ENCODE measurements around the gene NUDT8. TPM values are rescaled to one million over a fixed set of nuclear protein-coding genes. Genes with fewer than 3 reads are reported as not detected.
A peak's percentile ranks its signal among the peaks of the same experiment; 100 is the strongest.
"Not testable (repeated sequence)": the region's sequence is repeated elsewhere in the genome, so short reads cannot be mapped to it uniquely, and the experiment has no call there.

The NUDT8 gene
- total RNA-seq, 2 experiments from 2014 or later = 10.9 to 12.4 TPM

DNA sequence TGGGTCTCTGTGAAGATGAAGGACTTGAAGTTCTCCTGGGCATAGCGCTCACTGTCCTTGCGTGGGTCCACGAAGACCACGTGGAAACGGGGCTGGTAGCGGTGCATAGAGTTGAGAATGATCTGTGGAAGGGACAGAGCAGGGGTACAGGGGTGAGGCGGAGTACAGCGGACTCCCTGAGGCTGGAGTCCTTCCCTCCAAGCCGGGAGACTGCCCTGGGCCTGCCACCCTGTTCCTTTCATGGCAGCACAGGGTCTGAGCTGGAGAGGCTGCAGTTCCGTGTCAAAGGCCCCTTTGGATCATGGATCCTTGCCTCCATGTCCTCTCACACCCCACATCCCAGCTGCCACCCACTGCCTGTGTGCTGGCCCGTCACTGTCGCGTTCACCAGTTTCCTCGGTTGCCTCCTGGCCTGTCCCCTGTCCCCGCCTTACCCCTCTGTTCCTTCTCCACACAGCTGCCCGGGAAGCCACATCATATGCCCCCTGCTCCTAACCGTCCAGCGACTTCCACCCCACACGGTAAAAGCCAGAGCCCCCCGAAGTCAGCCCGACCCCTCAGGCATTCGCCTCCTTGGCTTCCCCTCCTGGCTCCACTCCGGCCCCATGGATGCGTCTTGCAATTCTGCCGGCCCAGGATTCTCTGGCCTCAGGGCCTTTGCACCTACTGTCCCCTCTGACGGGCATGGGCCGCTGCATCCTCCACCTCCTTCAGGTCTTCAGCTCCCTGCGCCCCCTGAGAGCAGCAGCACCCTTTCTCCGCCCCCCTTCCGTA is 3.4 kb upstream of the NUDT8 start:
- POLR2A ChIA-PET = interaction anchor here (1.1 kb wide), 1 partner anchor 16 kb away, joined by 3 read pairs; no protein-coding TSS in a partner anchor
- H3K27ac Mint-ChIP-seq = no peak overlapping the region

DNA sequence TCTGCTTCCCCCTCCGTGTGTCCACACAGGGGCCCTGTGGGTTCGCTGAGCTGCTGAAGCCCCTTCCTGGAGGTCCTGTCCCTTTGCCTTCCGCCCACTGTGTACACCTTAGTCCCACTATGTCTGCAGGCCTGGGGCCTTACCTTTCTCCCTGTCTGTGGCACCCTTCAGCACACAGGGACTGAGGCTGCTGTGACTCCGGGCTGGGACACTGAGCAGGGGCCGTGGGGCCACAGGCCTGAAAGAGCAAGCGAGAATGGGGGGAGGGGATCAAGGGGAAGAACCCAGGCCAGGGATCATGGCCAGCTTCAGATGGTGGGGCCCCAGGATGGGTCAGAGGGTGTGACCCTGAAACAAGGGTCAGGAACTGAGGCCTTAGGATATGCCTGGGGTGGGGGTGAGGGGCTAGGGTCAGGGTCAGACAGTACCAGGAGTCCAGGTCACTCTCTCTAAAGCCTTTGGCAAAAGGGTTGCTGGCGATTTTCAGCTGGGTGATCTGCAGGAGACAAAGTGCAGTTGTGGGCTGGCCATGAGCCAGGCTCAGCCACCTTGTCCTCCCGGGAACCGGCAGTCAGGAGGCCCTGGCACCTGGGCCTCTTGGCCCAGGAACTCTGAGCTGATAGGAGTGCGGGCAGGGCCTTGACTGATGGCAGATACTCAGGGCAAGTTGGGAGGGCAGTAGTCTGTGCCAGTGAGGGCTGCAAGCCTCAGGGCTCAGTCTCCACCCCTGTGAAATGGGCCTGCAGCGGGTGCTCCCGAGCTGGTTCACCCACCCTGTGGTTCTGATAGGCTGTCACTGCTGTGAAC is 2.6 kb upstream of the NUDT8 start:
- Mint-ChIP-seq H3K36me3 (no peaks in the 10 kb centered on the region), H3K27ac (peak overlapping the region; percentile 47), H3K27me3 (peaks cover 2% of the 10 kb centered on the region), H3K9me3 (no peaks in the 10 kb centered on the region), H3K4me3 (no peak overlapping the region), H3K4me1 (peaks cover 16% of the 10 kb centered on the region)
- POLR2A ChIA-PET = interaction anchor here (1.1 to 4.3 kb wide), 2 partner anchors 13 to 16 kb away, joined by 3 to 28 read pairs; no protein-coding TSS in a partner anchor
- ATAC-seq (ENCODE audit: low read depth) = no peak
- DNase-seq = no peak

More for the DNA sequence above, 3.4 kb upstream of the NUDT8 start:
- no peaks in the 10 kb centered on the region for H3K9me3 Mint-ChIP-seq
- no peaks in the 10 kb centered on the region for H3K36me3 Mint-ChIP-seq
- DNase-seq = no peak
- no peak overlapping the region for H3K4me3 Mint-ChIP-seq
- H3K27me3 Mint-ChIP-seq = peaks cover 2% of the 10 kb centered on the region
- ATAC-seq (ENCODE audit: low read depth) = no peak
- H3K4me1 Mint-ChIP-seq = peaks cover 17% of the 10 kb centered on the region

DNA sequence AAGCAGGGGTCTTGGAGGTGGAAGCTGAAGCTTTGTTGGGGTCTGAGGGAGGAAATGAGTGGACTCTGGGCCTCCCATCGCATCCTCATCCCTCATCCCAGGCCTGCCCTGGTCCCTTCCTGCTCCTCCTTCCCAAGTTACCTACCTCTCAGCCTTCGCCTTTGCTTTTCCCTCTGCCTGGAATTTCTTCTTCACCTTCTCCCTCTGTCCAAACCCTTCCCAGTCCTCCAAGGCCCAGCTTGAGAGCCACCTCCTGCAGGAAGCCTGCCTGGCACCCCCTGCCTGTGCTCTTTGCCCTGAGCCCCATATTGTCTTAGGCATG is 2.1 kb upstream of the NUDT8 start:
- Mint-ChIP-seq H3K4me1 (peaks cover 11% of the 10 kb centered on the region), H3K4me3 (peak overlapping the region; percentile 49), H3K27ac (peak overlapping the region; percentile 47), H3K27me3 (peaks cover 2% of the 10 kb centered on the region), H3K9me3 (no peaks in the 10 kb centered on the region), H3K36me3 (no peaks in the 10 kb centered on the region)
- DNase-seq (no peak), ATAC-seq (ENCODE audit: low read depth) (no peak)
- POLR2A ChIA-PET = interaction anchor here (3.0 to 4.3 kb wide), 2 partner anchors 13 to 18 kb away, joined by 28 to 44 read pairs; partner anchors contain the start of gene ACY3

DNA sequence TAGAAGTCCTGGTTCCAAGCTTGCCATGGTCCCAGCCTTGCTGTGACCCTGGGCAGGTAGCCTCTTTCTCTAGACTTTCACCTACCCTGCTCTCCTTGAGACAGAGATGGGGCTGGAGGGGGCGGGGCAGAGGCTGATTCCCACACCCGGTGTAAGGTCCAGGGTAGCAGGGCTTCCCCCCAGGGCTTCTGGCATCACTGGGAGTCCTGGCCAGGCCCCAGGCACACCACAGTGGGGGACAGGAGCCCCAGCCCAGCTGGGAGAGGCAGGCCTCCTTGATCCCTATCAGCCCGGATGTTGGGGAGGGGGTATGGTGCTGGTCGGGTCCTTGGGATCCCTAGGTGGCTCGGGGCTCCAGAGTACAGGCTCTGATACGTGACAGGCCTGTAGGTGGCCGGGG is 1.7 kb upstream of the NUDT8 start:
- ATAC-seq (ENCODE audit: low read depth) = no peak
- H3K9me3 Mint-ChIP-seq = no peaks in the 10 kb centered on the region
- DNase-seq = peak; percentile 37
- peaks cover 11% of the 10 kb centered on the region for H3K4me1 Mint-ChIP-seq
- no peak overlapping the region for H3K4me3 Mint-ChIP-seq
- H3K36me3 Mint-ChIP-seq = no peaks in the 10 kb centered on the region
- peaks cover 2% of the 10 kb centered on the region for H3K27me3 Mint-ChIP-seq
- POLR2A ChIA-PET = interaction anchor here (3.0 to 4.3 kb wide), 2 partner anchors 14 to 19 kb away, joined by 28 to 44 read pairs; partner anchors contain the start of gene ACY3
- H3K27ac Mint-ChIP-seq = no peak overlapping the region

DNA sequence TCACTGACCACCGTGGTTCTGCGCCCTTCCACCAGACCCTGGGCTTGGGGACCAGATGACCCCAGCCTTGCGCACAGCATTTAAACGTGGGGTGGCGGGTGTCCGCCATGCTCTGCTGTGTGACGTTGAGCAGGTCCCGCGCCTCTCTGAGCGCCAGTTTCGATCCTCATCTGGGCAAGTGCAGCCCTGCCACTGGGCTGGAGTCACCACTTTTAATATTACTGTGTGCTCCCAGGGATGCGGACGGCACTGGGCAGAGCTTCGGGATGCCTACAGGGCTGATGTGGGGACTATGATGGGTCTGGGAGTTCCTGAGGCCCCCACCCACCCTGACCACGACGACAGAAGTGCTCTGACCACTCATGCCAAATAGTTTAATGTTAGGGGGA is 1.2 kb upstream of the NUDT8 start:
- Mint-ChIP-seq H3K36me3 (no peaks in the 10 kb centered on the region), H3K4me3 (peak overlapping the region; percentile 93), H3K9me3 (no peaks in the 10 kb centered on the region), H3K4me1 (peaks cover 11% of the 10 kb centered on the region), H3K27me3 (peaks cover 2% of the 10 kb centered on the region), H3K27ac (peak overlapping the region; percentile 89)
- ATAC-seq (ENCODE audit: low read depth) (no peak), DNase-seq (no peak)
- POLR2A ChIA-PET = interaction anchor here (1.1 to 4.3 kb wide), 3 partner anchors 14 to 229 kb away, joined by 3 to 44 read pairs (median 28); partner anchors contain the start of genes ACY3 and PPP1CA

DNA sequence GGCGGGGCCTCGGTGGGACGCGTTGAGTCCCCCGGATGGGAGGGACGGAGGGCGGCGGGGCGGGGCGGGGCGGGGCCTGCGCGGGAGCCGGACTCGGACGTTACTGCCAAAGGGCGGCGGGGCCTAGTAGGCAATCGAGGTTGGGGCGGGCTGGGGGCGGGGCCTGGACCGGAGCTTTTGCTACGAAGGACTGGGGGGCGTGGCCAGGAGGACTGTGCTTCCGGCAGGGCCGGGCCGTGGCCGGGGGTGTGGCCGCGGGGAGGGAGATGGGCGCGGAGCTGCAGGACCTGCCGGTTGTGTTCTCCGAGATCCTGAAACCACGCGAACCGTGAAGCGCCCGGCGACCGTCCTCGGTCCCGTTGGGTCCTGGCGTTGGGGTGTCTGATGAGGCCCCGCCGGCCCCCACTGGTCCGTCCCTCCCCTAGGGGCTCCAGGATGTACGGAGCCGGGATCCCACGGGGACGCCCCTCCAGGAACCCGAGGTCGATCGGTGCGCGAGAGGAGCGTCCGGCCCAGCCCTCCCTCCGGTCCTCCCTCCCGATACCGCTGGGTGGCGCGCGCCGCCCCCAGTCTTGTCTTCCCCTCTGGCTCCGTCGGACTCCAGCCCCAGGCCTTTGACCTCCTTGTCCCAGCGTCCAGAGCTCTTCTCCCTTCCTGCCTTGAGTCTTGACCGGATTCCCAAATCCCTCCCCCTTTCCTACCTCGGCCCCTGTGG is 648 bp upstream of the NUDT8 start:
- H3K4me1 Mint-ChIP-seq = peaks cover 13% of the 10 kb centered on the region
- POLR2A ChIA-PET = interaction anchor here (0.6 to 4.3 kb wide), 9 partner anchors 8 to 229 kb away, joined by 3 to 44 read pairs (median 5); partner anchors contain the start of genes ACY3 and PPP1CA
- H3K9me3 Mint-ChIP-seq = no peaks in the 10 kb centered on the region
- H3K27ac Mint-ChIP-seq = peak overlapping the region; percentile 91
- DNase-seq = peak; percentile 98
- peak overlapping the region; percentile 93 for H3K4me3 Mint-ChIP-seq
- peak; percentile 62 for ATAC-seq (ENCODE audit: low read depth)
- H3K36me3 Mint-ChIP-seq = no peaks in the 10 kb centered on the region
- H3K27me3 Mint-ChIP-seq = peaks cover 2% of the 10 kb centered on the region

DNA sequence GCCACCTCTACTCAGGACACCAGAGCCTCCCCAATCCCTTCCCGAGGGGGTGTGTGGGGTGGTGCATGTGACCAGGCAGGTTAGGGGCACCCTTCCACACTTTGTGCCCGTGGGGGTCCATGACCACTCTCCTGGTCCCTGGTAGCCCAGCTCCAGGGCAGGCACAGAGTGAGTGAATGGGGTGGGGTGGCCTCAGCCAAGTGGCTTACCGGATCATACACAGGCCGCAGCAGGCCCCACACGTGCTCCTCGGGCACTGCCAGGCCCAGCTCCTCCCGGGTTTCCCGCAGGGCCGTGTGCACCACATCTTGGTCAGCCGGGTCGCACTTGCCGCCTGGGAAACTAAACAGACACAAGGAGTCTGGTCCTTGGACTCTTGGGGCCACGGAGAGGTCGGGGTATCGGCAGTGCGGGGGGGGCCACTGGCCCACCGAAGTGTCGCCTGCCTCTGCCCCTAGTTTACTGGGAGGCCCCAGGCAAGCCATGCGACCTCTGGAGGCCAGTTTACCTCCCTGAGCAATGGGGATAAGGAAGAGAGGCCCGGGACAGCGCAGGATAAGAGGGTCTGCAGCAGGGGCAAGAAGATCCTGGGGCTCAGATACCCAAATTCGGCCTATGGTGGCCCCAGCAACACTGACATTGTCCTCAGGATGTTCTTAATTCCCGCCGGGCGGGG is 889 bp downstream of the NUDT8 start:
- peak overlapping the region; percentile 84 for H3K4me3 Mint-ChIP-seq
- DNase-seq = no peak
- H3K9me3 Mint-ChIP-seq = no peaks in the 10 kb centered on the region
- H3K4me1 Mint-ChIP-seq = peaks cover 16% of the 10 kb centered on the region
- ATAC-seq (ENCODE audit: low read depth) = no peak
- POLR2A ChIA-PET = interaction anchor here (0.5 to 4.3 kb wide), 11 partner anchors 10 to 360 kb away, joined by 3 to 44 read pairs (median 5); partner anchors contain the start of gene ACY3
- H3K27ac Mint-ChIP-seq = peak overlapping the region; percentile 75
- H3K36me3 Mint-ChIP-seq = no peaks in the 10 kb centered on the region
- H3K27me3 Mint-ChIP-seq = peaks cover 2% of the 10 kb centered on the region

DNA sequence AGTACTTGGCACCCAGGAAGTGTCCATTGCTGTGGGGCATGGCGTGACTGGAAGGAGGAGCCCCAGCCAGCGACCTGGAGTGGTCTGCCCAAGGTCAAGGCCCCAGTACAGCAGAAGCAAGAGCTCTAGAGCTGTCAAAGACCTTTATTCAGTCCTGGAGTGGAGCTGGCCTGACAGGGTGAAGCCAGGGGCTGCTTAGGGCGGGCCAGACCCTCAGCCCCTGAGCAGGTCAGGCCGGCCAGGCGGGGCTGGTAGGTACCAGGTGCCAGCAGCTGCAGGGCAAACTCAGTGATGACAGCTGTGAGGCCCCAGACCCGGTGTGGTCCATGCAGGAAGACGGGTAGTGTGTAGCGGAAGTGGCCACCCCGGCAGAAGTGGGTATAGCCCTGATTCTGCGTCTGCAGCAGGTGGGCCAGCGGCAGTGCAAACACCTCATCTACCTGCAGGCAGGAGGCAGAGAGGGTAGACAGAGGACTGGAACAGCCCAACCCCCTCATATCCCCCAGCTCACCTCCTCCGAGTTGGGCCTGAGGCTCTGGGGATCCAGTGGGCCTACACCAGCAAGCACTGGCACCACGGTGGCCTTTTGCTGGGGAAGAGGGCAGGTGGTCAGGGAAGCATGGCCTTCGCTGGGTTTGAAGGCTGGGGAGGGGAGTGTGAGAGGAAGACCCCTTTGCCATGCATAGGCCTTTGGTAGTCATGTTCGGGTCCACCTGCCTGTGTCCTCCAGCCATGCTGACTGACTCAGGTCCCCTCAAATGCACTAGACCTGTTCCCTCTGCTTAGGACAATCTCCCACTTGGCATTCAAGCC is 1.7 kb downstream of the NUDT8 start:
- Mint-ChIP-seq H3K4me3 (no peak overlapping the region), H3K36me3 (no peaks in the 10 kb centered on the region), H3K27ac (peak overlapping the region; percentile 67), H3K9me3 (no peaks in the 10 kb centered on the region), H3K4me1 (peaks cover 16% of the 10 kb centered on the region), H3K27me3 (peaks cover 2% of the 10 kb centered on the region)
- ATAC-seq (ENCODE audit: low read depth) (no peak), DNase-seq (no peak)
- POLR2A ChIA-PET = interaction anchor here (2.3 to 4.3 kb wide), 2 partner anchors 14 to 17 kb away, joined by 28 to 41 read pairs; no protein-coding TSS in a partner anchor

DNA sequence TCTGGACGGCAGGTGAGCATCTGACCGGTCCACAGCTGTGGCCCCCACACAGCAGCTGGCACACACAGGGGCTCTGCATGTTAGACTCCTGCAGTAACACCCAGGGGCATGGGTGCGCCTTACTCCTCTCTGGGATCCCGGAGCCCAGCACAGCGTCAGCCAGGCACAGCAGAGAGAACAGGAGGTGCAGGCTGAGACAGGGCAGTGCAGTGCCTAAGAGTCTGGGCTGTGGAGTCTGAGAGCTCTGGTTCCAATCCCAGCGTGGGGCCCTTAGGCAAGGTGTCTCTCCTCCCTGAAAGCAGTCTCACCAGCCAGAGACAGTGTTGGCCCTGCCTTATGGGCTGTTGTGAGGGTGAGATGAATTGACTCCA is 2.3 kb downstream of the NUDT8 start:
- Mint-ChIP-seq H3K27me3 (peaks cover 2% of the 10 kb centered on the region), H3K9me3 (no peaks in the 10 kb centered on the region), H3K4me3 (no peak overlapping the region), H3K36me3 (no peaks in the 10 kb centered on the region), H3K27ac (peak overlapping the region; percentile 67), H3K4me1 (peaks cover 16% of the 10 kb centered on the region)
- POLR2A ChIA-PET = no interaction called here
- ATAC-seq (ENCODE audit: low read depth) (no peak), DNase-seq (no peak)

DNA sequence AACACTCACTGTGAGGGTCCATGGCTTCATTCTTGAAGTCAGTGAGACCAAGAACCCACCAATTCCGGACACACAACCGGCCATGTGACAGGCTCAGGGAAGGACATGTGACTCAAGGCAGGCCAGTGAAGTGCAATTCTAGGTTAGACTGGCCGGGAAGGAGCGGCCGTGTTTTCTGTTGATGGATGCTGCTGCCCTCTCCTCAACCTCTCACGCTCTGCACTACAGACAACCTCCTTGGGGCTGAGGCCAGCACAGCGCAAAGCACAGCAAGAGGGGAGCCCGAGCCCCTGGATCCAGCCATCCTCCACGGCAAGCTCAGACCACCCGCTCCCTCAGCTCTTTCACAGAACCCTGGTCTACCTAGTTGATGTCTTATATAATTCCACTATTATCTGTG is 2.8 kb downstream of the NUDT8 start:
- Mint-ChIP-seq H3K27ac (no peak overlapping the region), H3K4me1 (peaks cover 16% of the 10 kb centered on the region), H3K27me3 (peaks cover 2% of the 10 kb centered on the region), H3K9me3 (no peaks in the 10 kb centered on the region), H3K4me3 (no peak overlapping the region), H3K36me3 (no peaks in the 10 kb centered on the region)
- DNase-seq (no peak), ATAC-seq (ENCODE audit: low read depth) (no peak)
- POLR2A ChIA-PET = no interaction called here

DNA sequence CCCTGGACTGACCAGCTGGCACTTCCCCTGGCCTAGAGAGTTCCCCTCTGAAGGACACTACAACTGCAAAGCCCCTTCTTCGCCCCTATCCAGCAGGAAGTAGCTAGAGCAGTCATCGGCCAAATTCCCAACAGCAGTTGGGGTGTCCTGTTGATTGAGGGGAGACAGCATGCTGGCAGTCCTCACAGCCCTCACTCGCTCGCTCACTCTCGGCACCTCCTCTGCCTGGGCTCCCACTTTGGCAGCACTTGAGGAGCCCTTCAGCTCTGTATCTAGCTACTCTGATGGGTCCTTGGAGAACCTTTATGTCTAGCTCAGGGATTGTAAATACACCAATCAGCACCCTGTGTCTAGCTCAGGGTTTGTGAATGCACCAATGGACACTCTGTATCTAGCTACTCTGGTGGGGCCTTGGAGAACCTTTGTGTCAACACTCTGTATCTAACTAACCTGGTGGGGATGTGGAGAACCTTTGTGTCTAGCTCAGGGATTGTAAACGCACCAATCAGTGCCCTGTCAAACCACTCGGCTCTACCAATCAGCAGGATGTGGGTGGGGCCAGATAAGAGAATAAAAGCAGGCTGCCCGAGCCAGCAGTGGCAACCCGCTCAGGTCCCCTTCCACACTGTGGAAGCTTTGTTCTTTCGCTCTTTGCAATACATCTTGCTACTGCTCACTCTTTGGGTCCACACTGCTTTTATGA is 3.5 kb downstream of the NUDT8 start:
- H3K27me3 Mint-ChIP-seq; H3K27ac Mint-ChIP-seq; H3K9me3 Mint-ChIP-seq; ATAC-seq (ENCODE audit: low read depth); H3K4me3 Mint-ChIP-seq; H3K36me3 Mint-ChIP-seq; POLR2A ChIA-PET; DNase-seq: not testable (repeated sequence)
- peaks cover 14% of the 10 kb centered on the region for H3K4me1 Mint-ChIP-seq

All from activated naive CD8-positive, alpha-beta T cell treated with anti-CD3 and anti-CD28 coated beads, Interleukin-2, amount 10 ng/mL, durations not matched to agents 7 days and 5 days (primary cell).